Measurements from ENCODE around the gene PCDHA1.
"Not testable (repeated sequence)": the region's sequence is repeated elsewhere in the genome, so short reads cannot be mapped to it uniquely, and the experiment has no call there.

Gene PCDHA1

DNA sequence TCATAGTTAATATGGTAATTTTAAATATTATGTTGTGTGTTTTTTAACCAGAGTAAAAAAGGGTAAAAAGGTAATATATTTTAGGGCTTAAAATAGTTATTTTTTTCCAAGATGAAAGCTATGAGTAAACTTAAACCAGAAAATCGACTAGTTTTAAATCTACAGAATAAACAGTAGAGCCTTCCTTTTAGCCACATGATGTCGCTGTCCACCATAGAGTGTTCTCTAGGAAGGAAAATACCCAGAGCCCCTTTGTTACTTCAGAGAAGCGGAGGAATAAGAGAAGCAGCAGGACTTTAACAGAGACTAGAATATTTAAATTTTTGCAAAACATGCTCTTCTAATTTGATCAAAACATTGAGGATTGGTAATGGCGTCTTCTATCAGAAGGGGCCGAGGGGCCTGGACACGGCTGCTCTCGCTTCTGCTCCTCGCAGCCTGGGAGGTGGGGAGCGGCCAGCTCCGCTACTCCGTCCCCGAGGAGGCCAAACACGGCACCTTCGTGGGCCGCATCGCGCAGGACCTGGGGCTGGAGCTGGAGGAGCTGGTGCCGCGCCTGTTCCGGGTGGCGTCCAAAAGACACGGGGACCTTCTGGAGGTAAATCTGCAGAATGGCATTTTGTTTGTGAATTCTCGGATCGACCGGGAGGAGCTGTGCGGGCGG lies 8.8 kb downstream of the PCDHA1 start, which contains the start of gene PCDHA2:
Gene PCDHA2, plus strand, starts transcription at position 258 of the 664 bp plus-strand sequence.
- no peaks in the 10 kb centered on the region for H3K9me2 ChIP-seq (replicated peaks; ENCODE audit: insufficient read depth, low read length)
- TF ChIP-seq, protein P1, sequence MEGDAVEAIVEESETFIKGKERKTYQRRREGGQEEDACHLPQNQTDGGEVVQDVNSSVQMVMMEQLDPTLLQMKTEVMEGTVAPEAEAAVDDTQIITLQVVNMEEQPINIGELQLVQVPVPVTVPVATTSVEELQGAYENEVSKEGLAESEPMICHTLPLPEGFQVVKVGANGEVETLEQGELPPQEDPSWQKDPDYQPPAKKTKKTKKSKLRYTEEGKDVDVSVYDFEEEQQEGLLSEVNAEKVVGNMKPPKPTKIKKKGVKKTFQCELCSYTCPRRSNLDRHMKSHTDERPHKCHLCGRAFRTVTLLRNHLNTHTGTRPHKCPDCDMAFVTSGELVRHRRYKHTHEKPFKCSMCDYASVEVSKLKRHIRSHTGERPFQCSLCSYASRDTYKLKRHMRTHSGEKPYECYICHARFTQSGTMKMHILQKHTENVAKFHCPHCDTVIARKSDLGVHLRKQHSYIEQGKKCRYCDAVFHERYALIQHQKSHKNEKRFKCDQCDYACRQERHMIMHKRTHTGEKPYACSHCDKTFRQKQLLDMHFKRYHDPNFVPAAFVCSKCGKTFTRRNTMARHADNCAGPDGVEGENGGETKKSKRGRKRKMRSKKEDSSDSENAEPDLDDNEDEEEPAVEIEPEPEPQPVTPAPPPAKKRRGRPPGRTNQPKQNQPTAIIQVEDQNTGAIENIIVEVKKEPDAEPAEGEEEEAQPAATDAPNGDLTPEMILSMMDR (IDR thresholded peaks at IDR 0.05; ENCODE audit: insufficient read depth, low read length, poor library complexity, severe bottlenecking) = no peak
- TF ChIP-seq EZH2phosphoT487 (conservative IDR thresholded peaks at IDR 0.05; ENCODE audit: low read length) = no peak
- H3K9ac ChIP-seq (ENCODE audit: low read length) = no peak within 1 kb of the TSS
- H3K27ac ChIP-seq (ENCODE audit: low read depth, low read length) = no peak within 1 kb of the TSS
- H4K20me1 ChIP-seq (ENCODE audit: low read depth, low read length) = no peaks in the 10 kb centered on the region
- H2AFZ ChIP-seq (ENCODE audit: low read depth, low read length, severe bottlenecking) = no peak within 1 kb of the TSS
- H3K27me3 ChIP-seq (ENCODE audit: low read length) = no peaks in the 10 kb centered on the region
- H3K9me3 ChIP-seq (ENCODE audit: insufficient read depth, low read length) = no peaks in the 10 kb centered on the region
- no peaks in the 10 kb centered on the region for H3K79me2 ChIP-seq (ENCODE audit: insufficient read depth, low read length)
- no peak within 1 kb of the TSS for H3K4me2 ChIP-seq (ENCODE audit: low read depth, low read length, poor library complexity, severe bottlenecking)
- no peaks in the 10 kb centered on the region for H3F3A ChIP-seq (ENCODE audit: insufficient read depth)
- no peaks in the 10 kb centered on the region for H3K36me3 ChIP-seq (ENCODE audit: low read length)
- no peak within 1 kb of the TSS for H3K4me3 ChIP-seq (ENCODE audit: insufficient read depth, low read length, poor library complexity, severe bottlenecking)

DNA sequence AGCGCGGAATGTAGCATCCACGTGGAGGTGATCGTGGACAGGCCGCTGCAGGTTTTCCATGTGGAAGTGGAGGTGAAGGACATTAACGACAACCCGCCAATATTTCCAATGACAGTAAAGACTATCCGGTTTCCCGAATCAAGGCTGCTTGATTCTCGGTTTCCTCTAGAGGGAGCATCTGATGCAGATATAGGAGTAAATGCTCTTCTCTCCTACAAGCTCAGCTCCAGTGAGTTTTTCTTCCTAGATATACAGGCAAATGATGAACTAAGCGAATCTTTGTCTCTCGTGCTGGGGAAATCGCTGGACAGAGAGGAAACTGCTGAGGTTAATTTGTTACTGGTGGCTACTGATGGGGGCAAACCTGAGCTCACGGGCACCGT lies 9.3 kb downstream of the PCDHA1 start:
- Histone ChIP-seq H3F3A (ENCODE audit: insufficient read depth) (no peaks in the 10 kb centered on the region), H2AFZ (ENCODE audit: low read depth, low read length, severe bottlenecking) (no peak overlapping the region), H3K4me3 (ENCODE audit: insufficient read depth, low read length, poor library complexity, severe bottlenecking) (no peak overlapping the region), H4K20me1 (ENCODE audit: low read depth, low read length) (no peaks in the 10 kb centered on the region), H3K9me3 (ENCODE audit: insufficient read depth, low read length) (no peaks in the 10 kb centered on the region), H3K36me3 (ENCODE audit: low read length) (no peaks in the 10 kb centered on the region), H3K9me2 (replicated peaks; ENCODE audit: insufficient read depth, low read length) (no peaks in the 10 kb centered on the region), H3K4me2 (ENCODE audit: low read depth, low read length, poor library complexity, severe bottlenecking) (no peak overlapping the region), H3K9ac (ENCODE audit: low read length) (no peak overlapping the region), H3K27ac (ENCODE audit: low read depth, low read length) (no peak overlapping the region), H3K79me2 (ENCODE audit: insufficient read depth, low read length) (no peaks in the 10 kb centered on the region), H3K27me3 (ENCODE audit: low read length) (no peaks in the 10 kb centered on the region)
- TF ChIP-seq EZH2phosphoT487 (conservative IDR thresholded peaks at IDR 0.05; ENCODE audit: low read length) = no peak
- TF ChIP-seq, protein P1 (IDR thresholded peaks at IDR 0.05; ENCODE audit: insufficient read depth, low read length, poor library complexity, severe bottlenecking) = no peak

DNA sequence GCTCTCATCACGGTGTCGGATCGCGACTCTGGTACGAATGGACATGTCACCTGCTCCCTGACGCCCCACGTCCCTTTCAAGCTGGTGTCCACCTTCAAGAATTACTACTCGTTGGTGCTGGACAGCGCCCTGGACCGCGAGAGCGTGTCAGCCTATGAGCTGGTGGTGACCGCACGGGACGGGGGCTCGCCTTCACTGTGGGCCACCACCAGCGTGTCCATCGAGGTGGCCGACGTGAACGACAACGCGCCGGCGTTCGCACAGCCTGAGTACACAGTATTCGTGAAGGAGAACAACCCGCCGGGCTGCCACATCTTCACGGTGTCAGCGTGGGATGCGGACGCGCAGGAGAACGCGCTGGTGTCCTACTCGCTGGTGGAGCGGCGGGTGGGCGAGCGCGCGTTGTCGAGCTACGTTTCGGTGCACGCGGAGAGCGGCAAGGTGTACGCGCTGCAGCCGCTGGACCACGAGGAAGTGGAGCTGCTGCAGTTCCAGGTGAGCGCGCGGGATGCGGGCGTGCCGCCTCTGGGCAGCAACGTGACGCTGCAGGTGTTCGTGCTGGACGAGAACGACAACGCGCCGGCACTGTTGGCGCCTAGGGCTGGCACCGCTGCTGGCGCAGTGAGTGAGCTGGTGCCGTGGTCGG lies 10.3 kb downstream of the PCDHA1 start:
- not testable (repeated sequence) for H3K4me3 ChIP-seq (ENCODE audit: insufficient read depth, low read length, poor library complexity, severe bottlenecking); H3K9ac ChIP-seq (ENCODE audit: low read length); H4K20me1 ChIP-seq (ENCODE audit: low read depth, low read length)

DNA sequence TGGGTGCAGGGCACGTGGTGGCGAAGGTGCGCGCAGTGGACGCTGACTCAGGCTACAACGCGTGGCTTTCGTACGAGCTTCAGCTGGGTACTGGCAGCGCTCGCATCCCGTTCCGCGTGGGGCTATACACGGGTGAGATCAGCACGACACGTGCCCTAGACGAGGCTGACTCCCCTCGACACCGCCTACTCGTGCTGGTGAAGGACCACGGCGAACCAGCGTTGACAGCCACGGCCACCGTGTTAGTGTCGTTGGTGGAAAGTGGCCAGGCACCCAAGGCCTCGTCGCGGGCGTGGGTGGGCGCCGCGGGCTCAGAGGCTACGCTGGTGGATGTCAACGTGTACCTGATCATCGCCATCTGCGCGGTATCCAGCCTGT lies 10.8 kb downstream of the PCDHA1 start:
- no peaks in the 10 kb centered on the region for H3K79me2 ChIP-seq (ENCODE audit: insufficient read depth, low read length)
- no peaks in the 10 kb centered on the region for H3K36me3 ChIP-seq (ENCODE audit: low read length)
- no peaks in the 10 kb centered on the region for H3K9me3 ChIP-seq (ENCODE audit: insufficient read depth, low read length)

More for the DNA sequence above, 10.3 kb downstream of the PCDHA1 start:
- not testable (repeated sequence) for H3K4me2 ChIP-seq (ENCODE audit: low read depth, low read length, poor library complexity, severe bottlenecking); H3K9me2 ChIP-seq (replicated peaks; ENCODE audit: insufficient read depth, low read length); H3K27me3 ChIP-seq (ENCODE audit: low read length); H3K9me3 ChIP-seq (ENCODE audit: insufficient read depth, low read length); H3F3A ChIP-seq (ENCODE audit: insufficient read depth); H3K36me3 ChIP-seq (ENCODE audit: low read length); H2AFZ ChIP-seq (ENCODE audit: low read depth, low read length, severe bottlenecking); H3K27ac ChIP-seq (ENCODE audit: low read depth, low read length); H3K79me2 ChIP-seq (ENCODE audit: insufficient read depth, low read length)

More for the DNA sequence above, 10.8 kb downstream of the PCDHA1 start:
- no peak overlapping the region for H2AFZ ChIP-seq (ENCODE audit: low read depth, low read length, severe bottlenecking)
- no peaks in the 10 kb centered on the region for H3K27me3 ChIP-seq (ENCODE audit: low read length)
- H3K9ac ChIP-seq (ENCODE audit: low read length) = no peak overlapping the region
- no peaks in the 10 kb centered on the region for H4K20me1 ChIP-seq (ENCODE audit: low read depth, low read length)
- no peak for TF ChIP-seq EZH2phosphoT487 (conservative IDR thresholded peaks at IDR 0.05; ENCODE audit: low read length)
- TF ChIP-seq, protein P1 (IDR thresholded peaks at IDR 0.05; ENCODE audit: insufficient read depth, low read length, poor library complexity, severe bottlenecking) = no peak
- H3F3A ChIP-seq (ENCODE audit: insufficient read depth) = no peaks in the 10 kb centered on the region
- H3K9me2 ChIP-seq (replicated peaks; ENCODE audit: insufficient read depth, low read length) = no peaks in the 10 kb centered on the region
- no peak overlapping the region for H3K4me3 ChIP-seq (ENCODE audit: insufficient read depth, low read length, poor library complexity, severe bottlenecking)
- no peak overlapping the region for H3K4me2 ChIP-seq (ENCODE audit: low read depth, low read length, poor library complexity, severe bottlenecking)
- no peak overlapping the region for H3K27ac ChIP-seq (ENCODE audit: low read depth, low read length)
